Osteocyte (in vitro differentiated cells): ENCODE data around the gene SPDYE1. TPM values are rescaled to one million over a fixed set of nuclear protein-coding genes. Genes with fewer than 3 reads are reported as not detected.
"Not testable (repeated sequence)": the region's sequence is repeated elsewhere in the genome, so short reads cannot be mapped to it uniquely, and the experiment has no call there.

Experiments
- DNase-seq: peaks from one replicate; pipeline ENCODE4 v3.0.0; 2021; ENCODE audit warnings: mixed read lengths; ENCODE audit not compliant: unreplicated experiment; ENCODE audit errors: extremely low spot score
- H3K27ac Mint-ChIP-seq: one replicate; pipeline ENCODE4 v1.8.0; 2021; ENCODE audit warnings: mild to moderate bottlenecking, mixed read lengths; ENCODE audit not compliant: unreplicated experiment
- H3K27me3 Mint-ChIP-seq: one replicate; pipeline ENCODE4 v1.8.0; 2021; ENCODE audit warnings: mixed read lengths; ENCODE audit not compliant: unreplicated experiment
- H3K36me3 Mint-ChIP-seq: one replicate; pipeline ENCODE4 v1.8.0; 2021; ENCODE audit warnings: mixed read lengths; ENCODE audit not compliant: unreplicated experiment
- H3K4me1 Mint-ChIP-seq: one replicate; pipeline ENCODE4 v1.8.0; 2021; ENCODE audit warnings: mixed read lengths; ENCODE audit not compliant: unreplicated experiment
- H3K4me3 Mint-ChIP-seq: one replicate; pipeline ENCODE4 v1.8.0; 2021; ENCODE audit warnings: mild to moderate bottlenecking, moderate library complexity, mixed read lengths; ENCODE audit not compliant: unreplicated experiment
- H3K9me3 Mint-ChIP-seq: one replicate; pipeline ENCODE4 v1.8.0; 2021; ENCODE audit warnings: mixed read lengths; ENCODE audit not compliant: unreplicated experiment
- CTCF ChIP-seq: fragments of 200-600 bp; sonication (generic); IDR thresholded peaks from 2 replicates; pipeline ENCODE4 v1.5.0; 2021; ENCODE audit warnings: antibody characterized with exemption, mild to moderate bottlenecking, moderate library complexity
- long read RNA-seq: library from polyadenylated mRNA; unstranded; transcript quantifications from one replicate; pipeline ENCODE4 v2.0.0, GENCODE V29; 2021
- total RNA-seq: library from RNA; stranded (reverse); gene quantifications from 2 replicates; pipeline ENCODE4 v1.2.1, GENCODE V29; 2021

The SPDYE1 gene
- not detected in 2 replicates for total RNA-seq
- long read RNA-seq, partial matches to known transcripts = 0 of 3 reads
- long read RNA-seq, other reads (novel, unspliced or antisense) = 3 of 3 reads

GRCh38 chr7:43997532-43997931 lies at the start of gene SPDYE1:
SPDYE1 (plus strand) TSS chr7:43997897; CDS start chr7:43999950, 2,053 bp downstream.
- not testable (repeated sequence) for H3K27me3 Mint-ChIP-seq, H3K36me3 Mint-ChIP-seq, H3K27ac Mint-ChIP-seq, DNase-seq, H3K4me1 Mint-ChIP-seq, H3K9me3 Mint-ChIP-seq, H3K4me3 Mint-ChIP-seq

- Mint-ChIP-seq H3K9me3 (no peaks in the 10 kb centered on the region), H3K36me3 (peaks cover 40% of the 10 kb centered on the region), H3K4me3 (no peak overlapping the region), H3K27ac (no peak overlapping the region), H3K27me3 (no peaks in the 10 kb centered on the region), H3K4me1 (no peaks in the 10 kb centered on the region)
- no peak for TF ChIP-seq CTCF
- DNase-seq = no peak
Measured at GRCh38 chr7:43952028-43952427, 45.7 kb upstream of the SPDYE1 start.

GRCh38 chr7:43953071-43953470 lies 44.6 kb upstream of the SPDYE1 start:
- no peak for TF ChIP-seq CTCF
- H3K4me3 Mint-ChIP-seq = no peak overlapping the region
- no peak for DNase-seq
- no peaks in the 10 kb centered on the region for H3K4me1 Mint-ChIP-seq
- H3K36me3 Mint-ChIP-seq = peaks cover 33% of the 10 kb centered on the region
- no peaks in the 10 kb centered on the region for H3K27me3 Mint-ChIP-seq
- no peak overlapping the region for H3K27ac Mint-ChIP-seq
- no peaks in the 10 kb centered on the region for H3K9me3 Mint-ChIP-seq

- Mint-ChIP-seq H3K27ac (no peak overlapping the region), H3K9me3 (no peaks in the 10 kb centered on the region), H3K4me3 (no peak overlapping the region), H3K27me3 (no peaks in the 10 kb centered on the region), H3K36me3 (peaks cover 27% of the 10 kb centered on the region), H3K4me1 (no peaks in the 10 kb centered on the region)
- TF ChIP-seq CTCF = peak; percentile 58
- no peak for DNase-seq
Measured at GRCh38 chr7:43954524-43955228, 43.0 kb upstream of the SPDYE1 start.

- no peak overlapping the region for H3K27ac Mint-ChIP-seq
- no peaks in the 10 kb centered on the region for H3K4me1 Mint-ChIP-seq
- peaks cover 27% of the 10 kb centered on the region for H3K36me3 Mint-ChIP-seq
- H3K9me3 Mint-ChIP-seq = no peaks in the 10 kb centered on the region
- H3K27me3 Mint-ChIP-seq = no peaks in the 10 kb centered on the region
- no peak for TF ChIP-seq CTCF
- no peak for DNase-seq
- H3K4me3 Mint-ChIP-seq = no peak overlapping the region
Measured at GRCh38 chr7:43956027-43956426, 41.7 kb upstream of the SPDYE1 start.
